ENCODE data around the gene TNPO3.

- TF ChIP-seq CTCF (conservative IDR thresholded peaks at IDR 0.05; ENCODE audit: low read length): no peak
- no peak for TF ChIP-seq EZH2phosphoT487 (IDR thresholded peaks at IDR 0.05; ENCODE audit: borderline replicate concordance, low read depth, low read length)
These were observed 57.7 kb downstream of the TNPO3 start for GRCh38 chr7:128997181-128997580.
